HL-60 (cell line): Measurements from ENCODE around the gene FRMD8.

Source experiments
- CTCF ChIP-seq: IDR thresholded peaks from one replicate; pipeline ENCODE4 v1.5.1; 2011; ENCODE audit warnings: low read length, control low read depth, inconsistent platforms; ENCODE audit not compliant: insufficient read depth
- GABPA ChIP-seq: IDR thresholded peaks from 2 replicates; pipeline ENCODE4 v1.6.1; 2012; ENCODE audit warnings: low read depth

DNA sequence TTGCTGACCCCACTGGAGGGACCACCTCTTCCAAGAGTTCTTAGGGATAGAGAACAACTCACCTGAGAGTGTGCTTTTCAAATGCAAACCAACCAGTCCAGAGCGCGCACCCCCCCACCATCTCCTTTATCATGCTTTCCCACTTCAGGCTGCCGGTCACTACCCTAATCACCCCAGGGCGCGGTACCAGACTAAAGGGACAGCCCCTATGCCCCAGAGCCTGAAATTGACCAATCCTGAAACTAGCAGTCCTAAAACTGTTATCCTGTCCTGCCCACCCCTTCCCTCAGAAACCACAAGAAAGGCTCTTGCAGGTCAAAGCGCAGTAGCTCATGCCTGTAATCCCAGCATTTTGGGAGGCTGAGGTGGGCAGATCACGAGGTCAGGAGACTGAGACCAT, 73.1 kb downstream of the FRMD8 start:
- TF ChIP-seq CTCF (no peak), GABPA (no peak)
